KBM-7 (cell line): ENCODE data around the gene NFIB.

Experiments
- DNase-seq: peaks from one replicate; pipeline ENCODE4 v3.0.0-alpha.2; 2015
- in situ Hi-C: fragments of 300-500 bp; cut with MboI; formaldehyde crosslinking; loops from 2 replicates; pipeline ENCODE4 v1.14.3; 2020; ENCODE audit warnings: low sequenced_read_pairs, low pct_unique_long_range_greater_than_20kb, mixed read lengths

The NFIB gene

DNA sequence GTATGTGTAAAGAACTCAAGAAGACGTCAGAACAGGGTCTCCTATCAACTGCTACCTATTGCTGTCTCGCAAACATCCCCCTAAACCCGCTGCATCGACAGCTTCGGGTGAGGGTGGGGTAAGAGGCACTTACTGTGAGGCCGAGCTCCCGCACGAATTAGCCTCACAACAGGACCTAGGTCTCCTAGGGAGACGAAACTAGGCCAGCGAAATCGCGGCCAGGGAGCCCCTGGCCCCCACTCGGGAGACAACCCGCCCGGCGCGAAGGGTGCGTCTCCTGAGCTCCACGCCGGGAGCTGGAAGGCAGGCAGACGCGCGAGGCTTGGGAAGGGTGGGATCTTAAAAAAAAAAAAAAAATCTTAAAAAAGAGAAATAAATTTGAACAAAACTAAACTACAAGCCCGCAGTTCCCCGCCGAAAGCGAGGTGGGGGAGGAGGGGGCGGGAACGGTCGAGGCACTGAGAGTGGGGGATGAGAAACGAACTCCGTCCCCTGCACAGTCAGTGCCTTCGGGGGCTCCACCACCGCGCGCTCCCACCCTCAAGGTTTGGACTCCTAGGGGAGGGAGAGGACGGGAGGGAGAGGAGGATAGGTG is 33.0 kb upstream of the NFIB start:
- no peak for DNase-seq
- in situ Hi-C loops: no loop called here

DNA sequence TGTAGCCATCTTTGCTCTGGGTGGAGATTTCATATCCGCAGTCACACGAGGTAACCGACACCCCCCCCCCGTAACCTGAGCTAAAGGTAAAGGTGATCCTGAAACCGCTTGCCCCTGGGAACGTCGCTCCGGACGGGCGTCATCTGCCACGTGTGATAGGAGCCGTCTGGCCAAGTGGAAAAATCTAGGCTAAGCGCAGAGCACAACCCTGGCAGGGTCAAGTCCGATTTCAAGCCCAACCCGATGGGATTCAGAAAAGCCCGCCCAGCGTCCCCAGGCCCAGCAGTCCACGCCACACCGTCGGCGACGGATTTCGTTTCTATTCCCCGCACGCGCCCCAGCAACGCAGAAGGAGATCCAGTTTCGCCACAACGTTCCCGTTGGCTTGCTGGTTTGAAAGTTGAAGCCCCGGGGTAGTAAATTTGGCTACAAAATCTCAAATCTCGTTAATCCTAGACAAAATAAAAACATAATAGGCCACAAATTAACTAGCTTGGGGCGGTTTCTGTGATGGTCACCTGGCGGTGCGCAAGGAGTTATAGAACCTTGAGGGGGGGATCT is 32.4 kb upstream of the NFIB start:
- in situ Hi-C loops: no loop called here
- DNase-seq: no peak

DNA sequence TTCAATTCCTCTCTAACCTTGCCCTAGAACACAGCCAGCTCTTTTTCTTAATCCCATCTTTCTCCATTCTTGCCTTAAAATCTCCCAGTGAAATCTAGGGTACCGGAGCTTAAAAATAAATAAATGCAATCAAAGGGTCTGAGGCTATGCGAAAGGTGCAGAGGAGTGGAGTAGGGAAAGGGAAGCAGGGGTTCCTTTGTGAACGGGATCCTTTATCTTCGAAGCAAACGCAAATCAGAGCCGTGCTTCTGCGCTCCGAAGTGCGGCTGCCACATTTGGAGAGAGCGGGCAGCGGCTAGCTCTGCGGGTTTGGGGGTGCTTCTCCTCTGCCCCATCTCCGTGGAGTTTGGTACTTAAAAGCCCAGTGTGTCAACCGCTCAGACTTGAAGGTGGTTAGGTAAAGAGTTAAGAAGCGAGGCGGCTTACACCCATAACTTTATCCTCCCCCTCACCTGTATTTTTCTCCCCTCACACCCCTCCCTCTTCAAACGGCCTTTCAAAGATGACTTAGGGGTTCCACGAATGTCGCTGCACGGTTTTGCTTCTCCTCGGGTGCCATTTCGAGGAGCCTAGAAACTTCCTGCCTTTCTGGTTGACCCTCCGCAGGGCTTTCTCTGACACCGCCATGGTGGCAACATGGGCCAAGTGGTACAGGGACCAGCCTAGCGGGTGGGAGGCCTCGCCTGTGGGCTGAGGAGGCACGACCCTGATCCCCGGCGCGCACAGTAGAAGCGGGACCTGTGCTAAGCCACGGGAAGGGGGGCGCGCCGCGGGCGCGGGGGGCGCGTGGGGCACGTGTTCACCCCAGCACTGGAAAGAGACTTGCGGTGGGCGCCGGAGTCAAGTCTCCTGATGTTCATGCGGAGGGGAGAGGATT is 31.7 kb upstream of the NFIB start:
- no peak for DNase-seq
- in situ Hi-C loops: no loop called here

DNA sequence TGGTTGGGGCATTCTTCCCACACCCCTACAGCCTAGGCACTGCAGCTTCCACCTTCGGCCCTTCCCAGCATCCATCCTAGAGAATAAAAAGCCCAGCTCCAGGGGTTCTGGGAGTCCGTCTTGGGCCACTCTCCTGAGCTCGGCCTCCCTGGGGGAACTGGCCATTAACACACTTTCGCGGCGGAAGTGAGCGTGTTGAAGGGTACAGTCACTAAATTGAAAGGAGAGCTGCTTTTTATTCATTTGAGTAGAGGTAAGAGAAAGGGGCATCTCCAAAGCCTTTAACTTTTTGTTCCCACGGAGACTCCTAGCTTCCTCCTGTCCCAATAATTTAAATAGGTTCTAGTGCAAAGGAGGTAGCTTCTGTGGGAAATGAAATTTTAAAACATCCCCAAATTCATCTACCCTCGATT is 31.0 kb upstream of the NFIB start:
- DNase-seq: no peak
- in situ Hi-C loops: no loop called here

DNA sequence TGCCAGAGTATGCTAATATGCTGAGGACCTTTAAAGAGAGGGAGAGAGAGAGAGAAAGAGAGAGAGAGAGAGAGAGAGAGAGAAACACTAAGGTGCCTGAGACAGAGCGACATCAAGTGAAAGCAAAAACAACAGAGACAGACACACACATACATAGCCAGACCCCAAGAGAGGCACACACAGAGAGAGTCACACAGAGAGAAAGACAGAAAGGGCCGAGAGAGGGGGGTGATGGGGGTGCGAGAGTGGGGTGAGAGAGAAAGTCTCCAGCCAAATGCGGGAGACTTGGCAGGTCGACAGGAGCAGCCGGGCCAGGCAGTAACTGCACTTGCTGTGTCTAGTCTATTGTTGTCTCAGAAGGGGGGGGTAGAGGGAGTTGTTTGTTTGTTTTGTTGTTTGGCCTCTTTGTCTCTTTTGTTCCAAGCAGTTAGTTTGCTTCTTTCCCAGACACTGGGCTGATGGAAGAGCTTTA is 30.1 kb upstream of the NFIB start:
- DNase-seq: no peak
- in situ Hi-C loops: no loop called here

DNA sequence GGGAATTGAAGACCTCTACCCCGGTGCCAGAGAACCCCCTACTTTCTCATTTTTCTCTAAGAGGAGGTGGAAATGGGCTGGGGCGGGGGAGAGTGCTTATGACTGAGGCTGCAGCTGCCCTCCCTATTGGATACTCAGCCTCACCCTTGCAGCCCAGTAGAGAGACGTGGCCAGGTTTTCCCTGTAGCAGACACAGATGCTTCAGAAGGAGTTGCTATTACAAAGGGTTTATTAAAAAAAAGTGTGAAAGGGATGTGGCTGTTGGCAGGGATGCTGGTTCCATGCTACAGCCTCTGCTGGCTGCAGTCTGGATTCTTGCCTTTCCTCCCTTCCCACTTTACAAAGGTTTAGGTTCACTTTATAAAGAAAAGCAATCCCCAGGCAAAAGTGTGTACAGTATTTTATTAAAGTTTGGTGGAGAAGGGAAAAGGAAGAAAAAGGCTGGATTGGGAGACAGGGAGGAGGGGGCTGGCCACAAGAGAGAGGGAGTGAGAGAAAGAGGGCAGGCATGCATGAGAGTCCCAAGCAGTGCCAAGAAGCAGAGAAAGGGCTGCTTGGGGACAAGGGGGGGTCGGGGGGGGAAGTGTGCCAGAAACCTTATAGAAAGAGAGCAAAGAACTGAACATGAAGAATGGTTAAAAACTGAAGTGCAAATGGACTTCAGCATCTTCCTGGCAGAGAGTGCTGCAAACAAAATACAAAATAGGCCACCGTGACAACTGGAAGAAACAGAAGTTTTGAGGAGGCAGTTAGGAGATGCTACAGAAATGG is 29.5 kb upstream of the NFIB start:
- no peak for DNase-seq
- in situ Hi-C loops: no loop called here

DNA sequence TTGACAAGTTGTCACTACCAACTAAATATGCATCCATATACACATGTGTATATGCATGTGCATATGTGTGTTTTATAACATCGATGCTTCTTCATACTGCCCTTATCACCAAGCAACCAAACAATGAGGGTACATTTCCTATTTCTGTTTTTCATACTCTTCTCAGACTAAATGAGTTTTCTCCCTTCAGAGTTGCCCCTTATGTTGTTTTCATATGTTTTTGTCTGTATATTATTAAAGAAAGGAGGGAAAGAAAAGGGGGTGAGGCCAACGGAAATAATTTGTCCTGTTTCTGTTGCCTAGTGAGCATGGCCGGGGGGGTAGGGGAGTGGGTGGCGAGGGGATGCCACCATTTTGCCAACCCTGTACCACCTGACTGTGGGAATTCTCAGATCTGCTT is 28.8 kb upstream of the NFIB start:
- in situ Hi-C loops: no loop called here
- DNase-seq: no peak

DNA sequence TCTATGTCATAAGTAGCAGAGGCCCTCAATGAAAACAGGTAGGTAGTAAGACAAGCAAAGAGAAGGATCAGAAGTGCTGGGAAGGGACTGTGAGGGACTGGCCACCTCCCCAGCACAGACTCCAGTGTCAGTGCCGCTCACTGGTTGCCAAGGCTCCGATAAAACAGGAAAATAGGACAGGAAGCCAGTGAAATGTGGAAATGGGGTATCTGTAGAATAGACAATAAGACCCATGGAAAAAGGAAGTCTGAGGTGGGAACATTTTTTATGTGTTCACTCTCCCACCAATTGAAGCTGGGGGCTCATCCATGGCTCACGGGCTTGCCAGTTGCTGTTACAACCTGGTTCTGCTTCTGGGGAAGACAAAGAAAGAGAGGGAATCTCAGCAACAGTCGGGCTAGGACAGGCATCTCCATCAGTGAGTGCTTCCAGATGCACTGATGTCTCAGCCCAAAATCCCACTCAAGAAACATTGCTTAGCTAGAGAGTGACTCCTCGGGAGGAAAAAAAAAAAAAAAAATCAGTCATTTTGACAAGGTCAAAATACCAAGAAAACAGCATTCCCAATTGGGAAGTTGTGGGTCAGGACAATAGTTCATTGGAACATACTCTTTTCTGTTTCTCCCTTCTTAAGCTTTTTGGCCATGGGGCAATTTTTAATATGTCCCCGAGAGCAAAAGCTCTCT is 27.6 kb upstream of the NFIB start:
- in situ Hi-C loops: no loop called here
- DNase-seq: no peak

DNA sequence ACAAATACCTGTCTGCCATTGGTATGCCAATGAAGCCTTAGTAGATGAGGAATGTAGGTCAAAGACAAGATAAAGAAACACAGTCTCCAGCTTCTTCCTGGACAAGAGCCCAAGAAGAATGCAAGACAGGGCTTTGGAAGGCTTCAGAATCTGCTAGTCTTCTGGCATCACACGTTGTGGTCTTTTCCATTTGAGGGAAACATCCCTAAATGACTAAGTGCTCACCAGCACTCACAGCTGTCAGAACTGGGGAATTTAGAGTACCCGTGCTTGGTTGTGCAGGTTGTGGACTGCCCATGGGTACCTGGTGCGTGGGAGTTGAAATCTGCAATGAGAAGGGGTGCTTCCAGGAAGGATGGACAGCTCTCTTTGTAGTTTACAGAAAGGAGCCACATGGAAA is 27.1 kb upstream of the NFIB start:
- no peak for DNase-seq
- in situ Hi-C loops: no loop called here

DNA sequence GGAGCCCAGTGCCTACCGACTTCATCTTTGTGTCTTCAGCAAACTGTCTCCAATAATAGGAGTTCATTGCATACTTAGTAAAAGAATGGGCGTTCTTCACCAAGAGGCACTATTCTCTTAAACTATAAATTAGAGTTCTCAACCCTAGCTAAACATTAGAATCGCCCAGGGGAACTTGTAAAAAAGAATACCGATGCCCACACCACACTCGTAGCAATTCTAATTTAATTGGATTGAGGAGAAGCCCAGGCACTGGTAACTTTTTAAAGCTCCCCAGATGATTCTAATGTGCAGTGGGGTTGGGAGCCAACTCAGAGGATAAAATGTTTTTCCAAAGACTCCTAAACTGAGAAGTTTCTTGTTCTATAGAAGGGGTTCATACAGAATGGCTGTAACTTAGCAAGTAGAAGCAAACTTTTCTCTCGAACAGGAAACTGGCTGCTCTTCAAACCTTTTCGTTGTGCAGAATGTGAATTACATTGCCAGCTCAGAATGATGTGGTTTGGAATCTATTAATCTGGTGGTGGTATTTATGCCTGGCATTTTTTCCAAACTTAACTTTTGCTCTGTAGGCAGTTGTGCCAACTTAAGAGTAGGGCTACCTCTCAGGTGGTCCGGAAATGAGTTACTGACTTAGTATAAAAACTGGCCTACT is 26.4 kb upstream of the NFIB start:
- DNase-seq: no peak
- in situ Hi-C loops: no loop called here

DNA sequence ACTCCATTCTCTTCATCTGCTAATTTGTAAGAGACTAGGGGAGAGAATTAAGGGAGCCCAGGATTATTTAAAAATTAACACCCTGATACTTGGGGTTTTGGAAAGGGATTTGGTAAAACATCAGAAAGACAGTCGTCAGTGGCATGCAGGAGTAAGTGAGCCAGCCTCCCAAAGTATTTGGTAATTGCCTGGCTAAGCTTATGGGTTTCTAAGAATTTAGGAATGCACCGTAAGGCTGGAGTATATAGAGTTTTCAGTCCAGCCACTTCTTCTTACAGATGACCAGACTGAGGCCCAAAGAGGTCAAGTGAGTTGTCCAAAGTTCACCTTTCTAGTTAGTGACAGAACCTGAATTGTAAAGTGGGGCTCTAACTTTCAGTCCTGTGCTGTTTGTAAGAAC is 25.8 kb upstream of the NFIB start:
- in situ Hi-C loops: no loop called here
- DNase-seq: no peak

DNA sequence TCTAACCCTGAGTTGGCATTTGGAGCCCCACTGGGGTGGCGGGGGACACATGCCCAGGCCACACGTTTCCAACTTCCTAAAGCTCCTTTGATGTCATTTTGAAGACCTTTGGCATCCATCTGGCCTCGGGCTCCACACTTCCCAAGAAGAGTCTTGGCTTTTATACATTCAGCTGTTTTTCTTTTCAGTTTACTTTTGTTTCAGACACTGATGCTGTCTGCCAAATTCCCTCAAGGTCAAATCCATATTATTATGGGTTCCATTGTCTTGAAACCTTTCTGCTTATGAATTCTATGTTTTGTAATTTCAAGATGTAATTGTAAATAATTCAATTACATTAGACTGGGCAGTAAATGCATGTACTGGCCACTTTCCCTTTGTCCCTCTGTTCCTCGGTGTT is 23.7 kb upstream of the NFIB start:
- DNase-seq: no peak
- in situ Hi-C loops: no loop called here

DNA sequence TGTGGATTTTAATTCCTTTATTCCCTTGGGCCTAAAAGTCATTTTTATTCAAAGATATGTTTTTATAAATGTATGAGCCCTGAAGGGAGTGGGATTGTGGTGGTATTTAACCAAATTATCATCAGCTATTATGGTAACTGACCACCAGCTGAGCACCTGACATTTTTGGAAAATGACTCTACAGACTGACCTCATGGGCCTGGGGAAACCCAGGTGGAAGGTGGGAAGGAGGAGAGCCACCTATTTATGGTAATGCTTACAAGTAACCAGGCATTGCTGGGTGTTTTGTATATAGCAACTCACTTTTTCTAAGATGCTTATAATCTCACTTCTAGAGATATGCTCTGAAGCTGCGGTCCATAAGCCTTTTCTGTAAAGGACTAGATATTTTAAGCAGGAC is 22.3 kb upstream of the NFIB start:
- DNase-seq: no peak
- in situ Hi-C loops: no loop called here

DNA sequence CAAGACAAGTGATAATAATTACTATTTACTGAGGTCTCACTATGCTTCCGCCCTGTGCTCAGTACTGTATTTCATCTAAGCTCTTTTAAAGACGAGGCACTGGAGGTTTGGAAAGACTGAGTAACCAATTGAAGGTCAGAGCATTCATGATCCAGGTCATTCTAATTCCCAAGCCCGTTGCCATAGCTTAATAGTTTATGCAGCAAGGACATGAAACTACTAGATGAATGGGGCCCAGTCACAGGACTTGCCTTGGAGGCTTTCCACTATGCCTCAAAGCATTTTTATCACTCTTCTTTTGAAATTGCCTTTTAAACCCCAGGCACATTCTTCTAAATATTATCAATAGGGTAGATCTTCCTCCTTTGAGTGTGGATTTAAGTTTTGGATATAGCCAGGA is 17.2 kb upstream of the NFIB start:
- no peak for DNase-seq
- in situ Hi-C loops: no loop called here

DNA sequence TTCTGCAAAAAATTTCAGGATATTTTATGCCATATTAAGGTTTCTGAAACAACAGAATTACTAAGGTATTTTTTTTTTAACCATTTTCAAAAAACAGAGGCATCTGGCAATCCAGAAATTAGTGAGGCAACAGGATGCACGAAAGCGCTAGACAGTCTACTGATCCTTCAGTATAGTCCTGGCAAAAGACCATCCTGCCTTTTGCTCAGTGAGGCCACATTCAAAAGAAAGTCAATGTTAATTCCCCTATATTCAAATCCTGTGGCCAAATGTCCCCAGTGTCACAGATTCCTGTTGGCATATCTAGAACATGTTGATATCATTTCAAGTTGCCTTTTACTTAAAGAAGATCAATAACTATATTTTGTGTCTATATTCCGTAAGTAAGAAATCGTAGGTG is 13.1 kb upstream of the NFIB start:
- in situ Hi-C loops: no loop called here
- no peak for DNase-seq

DNA sequence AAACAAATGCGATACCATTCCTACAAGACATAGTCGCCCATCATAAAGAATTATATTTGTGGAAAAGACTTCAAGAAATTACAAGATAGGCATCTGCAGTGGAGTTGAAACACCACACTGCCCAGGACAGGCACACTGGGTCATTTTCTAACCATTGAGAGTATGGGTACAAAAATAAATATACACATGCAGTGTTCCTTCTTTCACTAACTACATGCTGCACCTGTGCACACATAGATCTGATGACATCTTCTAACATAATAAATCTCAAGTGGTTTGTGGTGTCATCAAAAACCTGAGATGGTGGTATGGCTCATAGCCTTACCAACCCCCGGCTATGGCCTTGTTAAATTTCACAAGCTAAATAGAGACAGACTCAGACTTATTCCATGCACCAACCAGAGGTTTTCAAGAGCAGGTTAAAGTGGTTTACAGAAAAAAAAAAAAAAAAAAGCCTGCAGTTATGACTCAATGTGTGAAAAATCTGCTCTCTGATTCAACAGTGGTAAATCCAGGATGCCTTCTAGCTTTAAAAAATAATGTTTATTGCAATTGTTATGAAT is 12.4 kb upstream of the NFIB start:
- no peak for DNase-seq
- in situ Hi-C loops: no loop called here

DNA sequence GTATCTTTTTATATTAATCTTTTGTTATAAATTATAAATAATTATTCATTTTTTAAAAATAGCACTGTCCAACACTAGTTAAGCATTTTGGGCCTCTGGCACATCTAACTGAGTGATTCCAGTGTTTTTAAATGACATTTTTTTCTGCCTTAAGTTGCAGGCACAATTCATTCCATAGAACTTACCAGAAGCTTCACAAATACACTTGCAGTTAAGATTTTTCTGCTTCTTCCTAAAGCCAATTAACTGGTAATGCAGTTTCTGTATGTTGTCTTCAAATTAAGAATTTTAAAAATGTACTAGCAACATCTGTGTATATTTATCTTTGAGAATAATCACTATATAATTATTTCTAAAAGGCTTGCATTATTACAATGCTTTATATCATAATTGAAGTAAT is 11.2 kb upstream of the NFIB start:
- in situ Hi-C loops: no loop called here

DNA sequence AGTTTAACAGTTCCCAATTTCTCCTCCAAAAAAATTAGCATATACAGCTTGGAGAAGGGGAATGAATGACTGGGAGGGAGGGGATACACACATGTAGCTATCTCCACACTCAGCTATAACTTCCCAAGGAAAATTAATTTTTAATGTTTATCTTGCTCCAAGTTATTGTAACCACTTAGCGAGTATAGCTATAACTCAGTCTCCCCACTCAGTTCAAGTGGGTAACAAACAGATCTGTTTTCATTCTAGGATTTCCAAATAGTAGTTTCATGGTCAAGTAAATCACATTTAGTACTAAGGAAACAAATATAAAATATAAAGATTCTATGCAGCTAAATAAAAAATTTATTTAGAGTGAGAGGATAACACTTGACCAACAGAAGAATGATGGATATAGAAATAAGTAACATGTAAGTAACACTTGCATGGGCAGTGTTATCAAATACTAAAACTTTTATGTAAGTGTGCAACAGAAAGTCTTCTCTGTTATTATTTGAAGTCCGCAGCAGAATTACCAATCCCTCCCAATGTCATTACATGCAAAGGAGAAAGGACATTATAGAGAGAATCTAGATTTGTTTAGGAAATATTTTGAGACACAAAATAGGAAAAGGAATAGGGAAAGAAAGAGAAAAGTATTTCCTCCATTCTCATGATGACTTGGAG is 10.2 kb upstream of the NFIB start:
- in situ Hi-C loops: no loop called here
- no peak for DNase-seq

More for the DNA sequence above, 11.2 kb upstream of the NFIB start:
- DNase-seq: no peak
